C4-2B (cell line): Measurements from ENCODE around the gene RAB36.

Source experiments
- H3K27ac ChIP-seq: fragments of 450-650 bp; 2 replicates; pipeline ENCODE4 v1.5.1; 2017
- CTCF ChIP-seq: fragments of 450-650 bp; conservative IDR thresholded peaks from 2 replicates; pipeline ENCODE4 v1.5.1; 2017; ENCODE audit warnings: mild to moderate bottlenecking
- ZFX ChIP-seq: fragments of 450-650 bp; IDR thresholded peaks from 2 replicates; pipeline ENCODE4 v1.6.1; 2017

RAB36 gene

GRCh38 chr22:23184100-23184763 lies 39.0 kb downstream of the RAB36 start:
- H3K27ac ChIP-seq: no peak overlapping the region
- no peak for TF ChIP-seq CTCF
- TF ChIP-seq ZFX: no peak

GRCh38 chr22:23184764-23185113 lies 39.5 kb downstream of the RAB36 start:
- TF ChIP-seq ZFX (no peak), CTCF (no peak)

GRCh38 chr22:23187211-23187610 lies 41.9 kb downstream of the RAB36 start:
- TF ChIP-seq CTCF: no peak
- TF ChIP-seq ZFX: no peak
- no peak overlapping the region for H3K27ac ChIP-seq

More at GRCh38 chr22:23184764-23185113, 39.5 kb downstream of the RAB36 start:
- H3K27ac ChIP-seq: no peak overlapping the region; the same call in 1 of the 2 replicates

- TF ChIP-seq CTCF (no peak), ZFX (no peak)
- H3K27ac ChIP-seq: no peak overlapping the region
Observed at GRCh38 chr22:23187871-23188700, 42.8 kb downstream of the RAB36 start.

GRCh38 chr22:23190526-23190925 lies 45.2 kb downstream of the RAB36 start:
- no peak for TF ChIP-seq ZFX
- no peak for TF ChIP-seq CTCF
- no peak overlapping the region for H3K27ac ChIP-seq

- H3K27ac ChIP-seq: peak overlapping the region; percentile 70
- TF ChIP-seq CTCF (no peak), ZFX (no peak)
Observed at GRCh38 chr22:23192133-23192532, 46.9 kb downstream of the RAB36 start.

GRCh38 chr22:23192558-23192957 lies 47.3 kb downstream of the RAB36 start:
- TF ChIP-seq ZFX: no peak
- no peak for TF ChIP-seq CTCF
- peak overlapping the region; percentile 70 for H3K27ac ChIP-seq
